Measurements from ENCODE around the gene KATNAL2. TPM values are rescaled to one million over a fixed set of nuclear protein-coding genes. Genes with fewer than 3 reads are reported as not detected.

KATNAL2 gene
- total and polyA plus RNA-seq, 10 of the 15 experiments (the other 5 are each of a cell fraction or from before 2014, with no cell fraction given), result 0.20 to 2.4 (median 1.7) TPM

DNA sequence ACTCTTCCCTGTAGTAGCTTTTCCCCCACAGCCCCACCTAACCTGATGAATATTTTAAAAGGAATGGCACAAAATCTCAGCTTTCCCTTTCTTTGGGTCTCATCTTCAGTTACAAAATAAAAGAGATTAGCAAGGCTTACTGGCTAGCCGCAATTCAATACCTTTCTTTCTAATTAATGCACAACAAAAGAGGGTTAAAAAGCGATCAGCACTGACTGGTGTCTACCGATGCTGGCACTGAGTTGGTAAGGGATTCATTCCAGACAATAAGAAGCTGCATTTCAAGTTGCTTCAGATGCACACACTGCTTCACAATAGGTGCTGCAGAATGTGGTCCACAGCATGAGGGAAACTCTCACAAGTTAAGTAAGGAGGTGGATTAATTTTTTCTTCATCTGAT, 191.0 kb downstream of the KATNAL2 start:
- Histone ChIP-seq H4K20me1 (ENCODE audit: control insufficient read depth, insufficient read depth) (no peaks in the 10 kb centered on the region), H3K36me3 (ENCODE audit: control insufficient read depth in 2 of 2, insufficient read depth in 2 of 2, low read length in 1 of 2) (peaks cover 0 to 2% of the 10 kb centered on the region in 2 experiments; a peak in 3 of 4 replicates), H3K9ac (ENCODE audit: control insufficient read depth, insufficient read depth, low read length) (no peak overlapping the region), H3K27ac (ENCODE audit: control insufficient read depth, insufficient read depth) (no peak overlapping the region), H3K9me3 (replicated peaks; ENCODE audit: control insufficient read depth, insufficient read depth, low read length) (no peaks in the 10 kb centered on the region), H3K4me3 (no peak overlapping the region), H3K4me1 (ENCODE audit: control insufficient read depth, insufficient read depth, low read length) (no peaks in the 10 kb centered on the region), H3K27me3 (replicated peaks in 1 of 2; ENCODE audit: control insufficient read depth in 2 of 2, insufficient read depth in 2 of 2, low read length in 1 of 2) (no peaks in the 10 kb centered on the region), H3K79me2 (ENCODE audit: control insufficient read depth, insufficient read depth, low read length) (no peaks in the 10 kb centered on the region), H3K4me2 (ENCODE audit: control insufficient read depth, insufficient read depth) (no peak overlapping the region), H2AFZ (ENCODE audit: control insufficient read depth, low read depth, low read length) (no peak overlapping the region)
- ChIA-PET RAD21 (ENCODE audit: unreplicated experiment) (no interaction called here), SMC1A (ENCODE audit: uncharacterized antibody, unreplicated experiment) (no interaction called here), POLR2A (no interaction called here), CTCF (interaction anchor here (2.1 kb wide), 1 partner anchor 96 kb away, joined by 12 read pairs; no protein-coding TSS in a partner anchor)
- TF ChIP-seq, protein P1, sequence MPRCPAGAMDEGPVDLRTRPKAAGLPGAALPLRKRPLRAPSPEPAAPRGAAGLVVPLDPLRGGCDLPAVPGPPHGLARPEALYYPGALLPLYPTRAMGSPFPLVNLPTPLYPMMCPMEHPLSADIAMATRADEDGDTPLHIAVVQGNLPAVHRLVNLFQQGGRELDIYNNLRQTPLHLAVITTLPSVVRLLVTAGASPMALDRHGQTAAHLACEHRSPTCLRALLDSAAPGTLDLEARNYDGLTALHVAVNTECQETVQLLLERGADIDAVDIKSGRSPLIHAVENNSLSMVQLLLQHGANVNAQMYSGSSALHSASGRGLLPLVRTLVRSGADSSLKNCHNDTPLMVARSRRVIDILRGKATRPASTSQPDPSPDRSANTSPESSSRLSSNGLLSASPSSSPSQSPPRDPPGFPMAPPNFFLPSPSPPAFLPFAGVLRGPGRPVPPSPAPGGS (IDR thresholded peaks at IDR 0.05; ENCODE audit: borderline replicate concordance, insufficient read depth, low read depth, low read length, poor library complexity, severe bottlenecking), result no peak
- no peak for TF ChIP-seq ZNF384 (IDR thresholded peaks at IDR 0.05; ENCODE audit: borderline replicate concordance, low read depth, low read length)
- no peak for TF ChIP-seq NR2C1 (IDR thresholded peaks at IDR 0.05)
- TF ChIP-seq MYB (IDR thresholded peaks at IDR 0.05; ENCODE audit: borderline replicate concordance, low read depth, low read length), result no peak
- no peak for TF ChIP-seq RUNX3 (IDR thresholded peaks at IDR 0.05; ENCODE audit: low read length)
- TF ChIP-seq CBX5 (IDR thresholded peaks at IDR 0.05; ENCODE audit: low read depth), result no peak
- TF ChIP-seq, protein P2, sequence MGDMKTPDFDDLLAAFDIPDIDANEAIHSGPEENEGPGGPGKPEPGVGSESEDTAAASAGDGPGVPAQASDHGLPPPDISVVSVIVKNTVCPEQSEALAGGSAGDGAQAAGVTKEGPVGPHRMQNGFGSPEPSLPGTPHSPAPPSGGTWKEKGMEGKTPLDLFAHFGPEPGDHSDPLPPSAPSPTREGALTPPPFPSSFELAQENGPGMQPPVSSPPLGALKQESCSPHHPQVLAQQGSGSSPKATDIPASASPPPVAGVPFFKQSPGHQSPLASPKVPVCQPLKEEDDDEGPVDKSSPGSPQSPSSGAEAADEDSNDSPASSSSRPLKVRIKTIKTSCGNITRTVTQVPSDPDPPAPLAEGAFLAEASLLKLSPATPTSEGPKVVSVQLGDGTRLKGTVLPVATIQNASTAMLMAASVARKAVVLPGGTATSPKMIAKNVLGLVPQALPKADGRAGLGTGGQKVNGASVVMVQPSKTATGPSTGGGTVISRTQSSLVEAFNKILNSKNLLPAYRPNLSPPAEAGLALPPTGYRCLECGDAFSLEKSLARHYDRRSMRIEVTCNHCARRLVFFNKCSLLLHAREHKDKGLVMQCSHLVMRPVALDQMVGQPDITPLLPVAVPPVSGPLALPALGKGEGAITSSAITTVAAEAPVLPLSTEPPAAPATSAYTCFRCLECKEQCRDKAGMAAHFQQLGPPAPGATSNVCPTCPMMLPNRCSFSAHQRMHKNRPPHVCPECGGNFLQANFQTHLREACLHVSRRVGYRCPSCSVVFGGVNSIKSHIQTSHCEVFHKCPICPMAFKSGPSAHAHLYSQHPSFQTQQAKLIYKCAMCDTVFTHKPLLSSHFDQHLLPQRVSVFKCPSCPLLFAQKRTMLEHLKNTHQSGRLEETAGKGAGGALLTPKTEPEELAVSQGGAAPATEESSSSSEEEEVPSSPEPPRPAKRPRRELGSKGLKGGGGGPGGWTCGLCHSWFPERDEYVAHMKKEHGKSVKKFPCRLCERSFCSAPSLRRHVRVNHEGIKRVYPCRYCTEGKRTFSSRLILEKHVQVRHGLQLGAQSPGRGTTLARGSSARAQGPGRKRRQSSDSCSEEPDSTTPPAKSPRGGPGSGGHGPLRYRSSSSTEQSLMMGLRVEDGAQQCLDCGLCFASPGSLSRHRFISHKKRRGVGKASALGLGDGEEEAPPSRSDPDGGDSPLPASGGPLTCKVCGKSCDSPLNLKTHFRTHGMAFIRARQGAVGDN (IDR thresholded peaks at IDR 0.05), result no peak
- FAIRE-seq (no peak), ATAC-seq (no peak), DNase-seq (ENCODE audit: low read depth, low spot score) (no peak)
- no TSS peak for BruUV-seq (replicated peaks)
- WGBS (ENCODE audit: insufficient coverage, insufficient replicate concordance, low lambda C conversion rate, missing lambda C conversion rate), result 98% methylated on average over 3 of the region's 3 CpGs
- intact Hi-C loops (cut with micrococcal nuclease; ENCODE audit: unreplicated experiment) (no loop called here), in situ Hi-C loops (cut with MboI) (no loop called here)
